IMR-90 (cell line): ENCODE measurements around the gene COPZ2. TPM values are rescaled to one million over a fixed set of nuclear protein-coding genes. Genes with fewer than 3 reads are reported as not detected.
A peak's percentile ranks its signal among the peaks of the same experiment; 100 is the strongest.

Source experiments
- ATAC-seq: fragments of 200-7000 bp; cut with Tn5 transposase; 2 replicates; pipeline ENCODE4 v1.9.1; 2020; ENCODE audit warnings: low read depth, mild to moderate bottlenecking, moderate library complexity
- BruUV-seq: library from RNA; stranded (reverse); fragments of 400-500 nt; replicated peaks from 2 replicates; lab custom pipeline; 2021; lab: Mats Ljungman, UMichigan
- CTCF ChIA-PET: fragments of 300-600 bp; formaldehyde crosslinking; extraction: SDS; loops from one replicate; lab custom pipeline; 2021; ENCODE audit warnings: antibody characterized with exemption; lab: Yijun Ruan, JAX
- POLR2A ChIA-PET: fragments of 300-600 bp; sonication (Branson Sonifier 250); formaldehyde crosslinking; loops from one replicate; lab custom pipeline; 2022; ENCODE audit warnings: antibody characterized with exemption; ENCODE audit not compliant: unreplicated experiment; lab: Charles Lee
- DNase-seq: peaks from one replicate; pipeline ENCODE4 v3.0.0; 2013
- H2AFZ ChIP-seq: replicated peaks from 2 replicates; pipeline ENCODE3; 2013; ENCODE audit warnings: low read length, mild to moderate bottlenecking; ENCODE audit not compliant: poor library complexity
- H2AK5ac ChIP-seq: 2 replicates; pipeline ENCODE4 v1.6.1; 2013; ENCODE audit warnings: low read depth, low read length, inconsistent platforms
- H2AK9ac ChIP-seq: replicated peaks from 2 replicates; pipeline ENCODE3; 2013; ENCODE audit warnings: mild to moderate bottlenecking, low read depth, low read length, moderate library complexity; ENCODE audit not compliant: poor library complexity
- H2BK120ac ChIP-seq: 2 replicates; pipeline ENCODE4 v1.6.1; 2013; ENCODE audit warnings: low read depth, low read length, inconsistent platforms
- H2BK15ac ChIP-seq: 3 replicates; pipeline ENCODE4 v1.6.1; 2013; ENCODE audit warnings: low read depth, low read length, inconsistent platforms
- H2BK20ac ChIP-seq: 2 replicates; pipeline ENCODE4 v1.6.1; 2013; ENCODE audit warnings: low read depth, mild to moderate bottlenecking, inconsistent platforms, low read length, moderate library complexity
- H2BK5ac ChIP-seq: 2 replicates; pipeline ENCODE4 v1.6.1; 2013; ENCODE audit warnings: mild to moderate bottlenecking, low read depth, low read length, inconsistent platforms; ENCODE audit not compliant: poor library complexity, severe bottlenecking
- H3K14ac ChIP-seq: replicated peaks from 2 replicates; pipeline ENCODE4 v1.6.1; 2013; ENCODE audit warnings: low read depth, low read length, inconsistent platforms
- H3K18ac ChIP-seq: 2 replicates; pipeline ENCODE4 v1.6.1; 2013; ENCODE audit warnings: low read depth, low read length, control low read depth
- H3K23ac ChIP-seq: 2 replicates; pipeline ENCODE4 v1.6.1; 2013; ENCODE audit warnings: low read depth, low read length, inconsistent platforms
- H3K27ac ChIP-seq: 2 replicates; pipeline ENCODE4 v1.5.1; 2013; ENCODE audit warnings: mild to moderate bottlenecking, control low read depth, low read length; ENCODE audit not compliant: insufficient read depth
- H3K27me3 ChIP-seq: 2 replicates; pipeline ENCODE4 v1.6.1; 2013; ENCODE audit warnings: low read length; ENCODE audit not compliant: control insufficient read depth, insufficient read depth
- H3K36me3 ChIP-seq: 2 replicates; pipeline ENCODE4 v1.6.1; 2013; ENCODE audit warnings: low read length, mixed read lengths; ENCODE audit not compliant: control insufficient read depth, insufficient read depth
- H3K4ac ChIP-seq: 2 replicates; pipeline ENCODE4 v1.6.1; 2013; ENCODE audit warnings: low read depth, low read length, inconsistent platforms
- H3K4me1 ChIP-seq: 2 replicates; pipeline ENCODE4 v1.6.1; 2013; ENCODE audit warnings: low read length, mixed read lengths; ENCODE audit not compliant: control insufficient read depth, insufficient read depth
- H3K4me2 ChIP-seq: 2 replicates; pipeline ENCODE4 v1.6.1; 2013; ENCODE audit warnings: low read depth, mild to moderate bottlenecking, control low read depth, low read length, moderate library complexity
- H3K4me3 ChIP-seq: 2 replicates; pipeline ENCODE4 v1.5.1; 2013; ENCODE audit warnings: low read depth, mild to moderate bottlenecking, control low read depth, low read length, moderate library complexity; ENCODE audit not compliant: insufficient read depth
- H3K56ac ChIP-seq: 2 replicates; pipeline ENCODE4 v1.6.1; 2013; ENCODE audit warnings: low read length, inconsistent platforms; ENCODE audit not compliant: insufficient read depth; ENCODE audit errors: extremely low read depth
- H3K79me1 ChIP-seq, 2 experiments: 2 replicates each; pipeline ENCODE4 v1.6.1; 2013; ENCODE audit warnings: low read length in 2 of 2, inconsistent platforms in 1 of 2, low read depth in 1 of 2
- H3K9ac ChIP-seq: 2 replicates; pipeline ENCODE4 v1.6.1; 2013; ENCODE audit warnings: low read depth, low read length, control low read depth
- H3K9me1 ChIP-seq: 2 replicates; pipeline ENCODE4 v1.6.1; 2013; ENCODE audit warnings: low read length, inconsistent platforms; ENCODE audit not compliant: insufficient read depth
- H3K9me3 ChIP-seq: 2 replicates; pipeline ENCODE4 v1.6.1; 2013; ENCODE audit warnings: low read length; ENCODE audit not compliant: control insufficient read depth, insufficient read depth
- H4K20me1 ChIP-seq: 2 replicates; pipeline ENCODE4 v1.6.1; 2013; ENCODE audit warnings: low read length, inconsistent platforms; ENCODE audit not compliant: insufficient read depth
- H4K5ac ChIP-seq: 2 replicates; pipeline ENCODE4 v1.6.1; 2013; ENCODE audit warnings: mild to moderate bottlenecking, low read depth, low read length, control low read depth
- H4K8ac ChIP-seq, 2 experiments: 2 replicates each; pipeline ENCODE4 v1.6.1; 2013; ENCODE audit warnings: low read depth in 2 of 2, low read length in 2 of 2, control low read depth in 1 of 2, inconsistent platforms in 1 of 2
- H4K91ac ChIP-seq: 2 replicates; pipeline ENCODE4 v1.6.1; 2013; ENCODE audit warnings: low read depth, low read length, inconsistent platforms; ENCODE audit not compliant: insufficient read depth
- MAFK ChIP-seq: IDR thresholded peaks from 2 replicates; pipeline ENCODE4 v1.6.1; 2012; ENCODE audit warnings: low read depth, low read length, improper control_type of control experiment
- MAZ ChIP-seq: IDR thresholded peaks from 2 replicates; pipeline ENCODE4 v1.6.1; 2012; ENCODE audit warnings: low read depth, mild to moderate bottlenecking, low read length, improper control_type of control experiment, moderate library complexity, borderline replicate concordance
- MXI1 ChIP-seq: IDR thresholded peaks from 2 replicates; pipeline ENCODE4 v1.6.1; 2012; ENCODE audit warnings: low read depth, mild to moderate bottlenecking, low read length, moderate library complexity, borderline replicate concordance
- RCOR1 ChIP-seq: IDR thresholded peaks from 2 replicates; pipeline ENCODE4 v1.6.1; 2012; ENCODE audit warnings: mild to moderate bottlenecking, low read length, improper control_type of control experiment; ENCODE audit not compliant: insufficient replicate concordance
- RFX5 ChIP-seq: IDR thresholded peaks from 2 replicates; pipeline ENCODE4 v1.8.0; 2012; ENCODE audit warnings: low read depth, mild to moderate bottlenecking, low read length, moderate library complexity
- WGBS, 2 experiments: methylation state at CpG; one replicate each; pipeline versions ENCODE4 v1.1.5 to v1.1.7; 2013; ENCODE audit warnings: missing lambda C conversion rate in 2 of 2; ENCODE audit not compliant: insufficient read length in 1 of 2; ENCODE audit errors: extremely low coverage in 2 of 2; 5-methylcytosine and 5-hydroxymethylcytosine counted together
- dilution Hi-C: fragments of 300-500 bp; cut with HindIII; formaldehyde crosslinking; loops from one replicate; pipeline ENCODE4 v1.14.3; 2018; ENCODE audit warnings: low sequenced_read_pairs; ENCODE audit not compliant: unreplicated experiment
- in situ Hi-C: fragments of 300-500 bp; cut with MboI; formaldehyde crosslinking; loops from 3 replicates; pipeline ENCODE4 v1.14.3; 2019; ENCODE audit warnings: low sequenced_read_pairs, inconsistent platforms, mixed read lengths
- intact Hi-C: fragments of 100-400 bp; cut with micrococcal nuclease; formaldehyde crosslinking; loops from 2 replicates; pipeline ENCODE4 v1.10.0; 2022
- polyA plus RNA-seq, 3 experiments: library from polyadenylated mRNA; depleted of rRNA; stranded (reverse); fragments of >200 nt; gene quantifications; 2 replicates each; pipeline ENCODE4 v1.2.3, GENCODE V29; 2012; ENCODE audit warnings: low replicate concordance in 1 of 3
- total RNA-seq: library from RNA; depleted of rRNA; stranded (reverse); fragments of >200 nt; gene quantifications from 2 replicates; pipeline ENCODE4 v1.2.3, GENCODE V29; 2012
- TF ChIP-seq, protein P1 (sequence below): fragments of 150-350 bp; IDR thresholded peaks from 2 replicates; pipeline ENCODE4 v1.6.1; 2017; ENCODE audit warnings: mild to moderate bottlenecking, antibody characterized with exemption, low read length, low read depth

Gene COPZ2
- total and polyA plus RNA-seq, 2 of the 4 experiments (the other 2 are of a cell fraction): 41.0 to 86.1 TPM

DNA sequence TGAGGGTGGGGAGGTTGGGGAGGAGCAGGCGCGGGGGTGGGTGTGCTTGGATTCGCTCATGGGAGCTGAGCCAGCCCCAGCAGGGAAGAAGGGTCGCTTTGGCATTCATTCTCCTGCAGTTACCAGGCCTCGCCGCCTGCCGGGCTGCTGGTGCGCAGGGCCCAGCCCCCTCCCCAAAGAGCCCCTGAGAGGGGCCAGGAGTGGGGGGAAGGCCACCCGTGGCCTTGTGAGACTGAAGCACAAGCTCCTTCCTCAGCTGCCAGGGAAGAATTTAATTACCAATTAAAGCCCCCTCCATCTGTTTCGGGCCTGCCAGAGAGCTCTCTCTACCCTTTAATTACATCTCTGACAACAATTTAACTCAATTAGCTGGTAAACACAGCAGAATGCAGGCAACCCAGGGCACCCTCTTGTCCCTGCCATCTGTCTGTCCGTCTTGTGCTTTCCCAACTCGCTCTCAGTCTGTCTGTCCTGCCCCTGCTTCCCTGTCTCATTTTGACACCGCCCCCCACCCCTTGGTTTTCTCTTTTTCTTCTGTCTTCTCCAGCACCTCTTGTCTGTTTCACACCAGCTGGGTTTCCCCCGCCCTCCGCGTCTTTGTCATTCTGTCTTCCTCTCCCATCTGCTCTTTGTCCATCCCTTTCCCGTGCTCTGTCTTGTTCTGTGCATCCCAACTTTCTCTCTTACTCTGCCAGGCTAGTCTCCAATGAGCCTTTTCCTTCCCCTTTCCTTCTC, 34.0 kb downstream of the COPZ2 start:
- Histone ChIP-seq H2BK5ac (peak overlapping the region; percentile 98), H3K27ac (peak overlapping the region; percentile 88), H2BK120ac (peak overlapping the region; percentile 92), H2BK15ac (peak overlapping the region; percentile 74; the same call in 2 of the 3 replicates), H3K27me3 (no peaks in the 10 kb centered on the region), H4K5ac (peak overlapping the region; percentile 100), H3K56ac (no peak overlapping the region), H2AFZ (peak overlapping the region; percentile 86), H3K4me1 (peaks cover 14% of the 10 kb centered on the region), H4K91ac (peak overlapping the region; percentile 96), H3K4me3 (no peak overlapping the region), H3K9me1 (peaks cover 14% of the 10 kb centered on the region), H3K14ac (0 out of 2 replicates have a peak overlapping the region, but pooled peaks have one; percentile 61), H4K20me1 (no peaks in the 10 kb centered on the region), H2AK5ac (peak overlapping the region; percentile 90), H3K23ac (no peak overlapping the region), H3K4ac (peak overlapping the region; percentile 97), H2AK9ac (peak overlapping the region; percentile 43), H3K4me2 (no peak overlapping the region), H3K18ac (peak overlapping the region; percentile 26; the same call in 1 of the 2 replicates), H2BK20ac (peak overlapping the region; percentile 99), H3K79me1 (no peaks in the 10 kb centered on the region), H3K36me3 (no peaks in the 10 kb centered on the region), H3K9me3 (no peaks in the 10 kb centered on the region), H3K9ac (no peak overlapping the region), H4K8ac (peak overlapping the region; percentile 97 to 99; a peak in 3 of 4 replicates)
- TF ChIP-seq MAFK: no peak
- no peak for TF ChIP-seq RCOR1
- no peak for TF ChIP-seq MAZ
- TF ChIP-seq MXI1: no peak
- TF ChIP-seq, protein P1, sequence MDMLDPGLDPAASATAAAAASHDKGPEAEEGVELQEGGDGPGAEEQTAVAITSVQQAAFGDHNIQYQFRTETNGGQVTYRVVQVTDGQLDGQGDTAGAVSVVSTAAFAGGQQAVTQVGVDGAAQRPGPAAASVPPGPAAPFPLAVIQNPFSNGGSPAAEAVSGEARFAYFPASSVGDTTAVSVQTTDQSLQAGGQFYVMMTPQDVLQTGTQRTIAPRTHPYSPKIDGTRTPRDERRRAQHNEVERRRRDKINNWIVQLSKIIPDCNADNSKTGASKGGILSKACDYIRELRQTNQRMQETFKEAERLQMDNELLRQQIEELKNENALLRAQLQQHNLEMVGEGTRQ: no peak
- no peak for TF ChIP-seq RFX5
- ChIA-PET POLR2A (interaction anchor here (1.3 kb wide), 1 partner anchor 13 kb away, joined by 3 read pairs; no protein-coding TSS in a partner anchor), CTCF (interaction anchor here (0.5 to 1.1 kb wide), 3 partner anchors 12 to 220 kb away, joined by 3 to 4 read pairs (median 3); partner anchors contain the start of gene CDK5RAP3)
- 51% methylated on average over 8 of the region's 17 CpGs; no CpG with 5 or more reads in 1 of the 2 experiments for WGBS, 2 experiments
- no TSS peak for BruUV-seq
- in situ Hi-C loops (no loop called here), intact Hi-C loops (no loop called here), dilution Hi-C loops (no loop called here)
- DNase-seq (no peak), ATAC-seq (no peak)
